Stomach (tissue), 4 donors: Measurements from ENCODE around the gene CSNK2A1.

ENCODE experiments used
- CTCF ChIP-seq, 7 experiments: fragments of 450-650 bp in 4 of 7; fragments of 200-600 bp in 3 of 7; sonication (generic) in 3 of 7; IDR thresholded peaks; one replicate each; pipeline ENCODE4 v1.5.1; 2016 to 2019; ENCODE audit warnings: antibody characterized with exemption in 7 of 7, control low read depth in 2 of 7, mild to moderate bottlenecking in 1 of 7
- POLR2AphosphoS5 ChIP-seq, 3 donors: sonication (generic); formaldehyde crosslinking; IDR thresholded peaks; one replicate each; pipeline ENCODE4 v1.6.1; 2016; ENCODE audit warnings: antibody characterized with exemption in 3 of 3

GRCh38 chr20:469746-470490 is 73.7 kb downstream of the CSNK2A1 start:
- TF ChIP-seq POLR2AphosphoS5 (IDR thresholded peaks at IDR 0.05) (no peak), CTCF (IDR thresholded peaks at IDR 0.05) (no peak)
